Measurements from ENCODE around the gene THRB. TPM values are rescaled to one million over a fixed set of nuclear protein-coding genes. Genes with fewer than 3 reads are reported as not detected.

The THRB gene
- 31.4 TPM for polyA plus RNA-seq (ENCODE audit: insufficient read length)
- long read RNA-seq, donor 1, result 0 reads
- long read RNA-seq, donor 2, full-length matches to known transcripts, result 1 of 1 reads
- long read RNA-seq, donor 2, partial matches to known transcripts, result 0 of 1 reads
- long read RNA-seq, donor 2, other reads (novel, unspliced or antisense), result 0 of 1 reads
- long read RNA-seq, donor 3, result 0 reads
- long read RNA-seq, donor 4, result 0 reads
- long read RNA-seq, donor 5, full-length matches to known transcripts, result 1 of 1 reads
- long read RNA-seq, donor 5, partial matches to known transcripts, result 0 of 1 reads
- long read RNA-seq, donor 5, other reads (novel, unspliced or antisense), result 0 of 1 reads
- long read RNA-seq, donor 6, result 0 reads
- long read RNA-seq, donor 7, full-length matches to known transcripts, result 2 of 2 reads
- long read RNA-seq, donor 7, partial matches to known transcripts, result 0 of 2 reads
- long read RNA-seq, donor 7, other reads (novel, unspliced or antisense), result 0 of 2 reads
- long read RNA-seq, donor 8, full-length matches to known transcripts, result 1 of 1 reads
- long read RNA-seq, donor 8, partial matches to known transcripts, result 0 of 1 reads
- long read RNA-seq, donor 8, other reads (novel, unspliced or antisense), result 0 of 1 reads

GRCh38 chr3:24494618-24495325 is at the start of gene THRB:
Gene THRB, minus strand, starts transcription at chr3:24494850.
- peak; percentile 57 for DNase-seq

- DNase-seq, result no peak
Observed at GRCh38 chr3:24541935-24542334, 47.3 kb upstream of the THRB start.

DNA sequence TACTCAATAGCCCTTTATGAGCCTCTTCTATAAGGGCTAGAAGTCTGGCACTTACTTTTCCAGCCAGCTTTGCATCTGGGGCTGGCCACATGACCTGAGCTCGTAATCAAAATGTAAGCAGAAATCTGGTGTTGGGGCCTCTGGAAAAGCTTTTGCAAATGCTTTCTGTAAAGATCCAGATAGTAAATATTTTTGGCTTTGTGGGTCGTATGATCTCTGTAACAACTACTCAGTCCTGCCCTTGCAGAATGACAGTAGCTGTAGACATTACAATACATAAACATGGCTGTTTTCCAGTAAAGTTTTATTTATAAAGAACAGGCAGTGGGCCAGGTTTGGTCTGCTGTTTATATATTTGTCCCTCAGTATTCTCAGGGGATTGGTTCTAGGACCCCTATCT is 46.2 kb upstream of the THRB start:
- DNase-seq, result no peak

DNA sequence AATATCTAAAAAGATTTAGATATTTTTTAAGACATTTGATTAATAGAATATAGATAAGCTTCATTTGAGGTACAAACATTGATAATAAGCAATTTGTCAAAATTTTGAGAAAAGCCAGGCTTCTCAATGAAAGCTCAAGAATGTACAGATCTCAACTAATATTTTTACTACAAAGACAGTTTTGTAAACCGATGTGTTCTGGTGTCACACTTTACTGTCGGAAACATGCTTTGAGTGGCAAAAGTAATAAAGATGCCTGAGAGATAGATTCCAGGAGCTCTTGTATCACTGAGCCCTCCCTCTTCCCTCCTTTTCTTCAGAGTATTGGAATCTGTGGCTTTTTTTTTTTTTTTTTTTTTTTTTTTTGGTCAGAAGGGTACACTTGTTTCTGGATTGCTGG is 45.0 kb upstream of the THRB start:
- DNase-seq, result no peak

DNA sequence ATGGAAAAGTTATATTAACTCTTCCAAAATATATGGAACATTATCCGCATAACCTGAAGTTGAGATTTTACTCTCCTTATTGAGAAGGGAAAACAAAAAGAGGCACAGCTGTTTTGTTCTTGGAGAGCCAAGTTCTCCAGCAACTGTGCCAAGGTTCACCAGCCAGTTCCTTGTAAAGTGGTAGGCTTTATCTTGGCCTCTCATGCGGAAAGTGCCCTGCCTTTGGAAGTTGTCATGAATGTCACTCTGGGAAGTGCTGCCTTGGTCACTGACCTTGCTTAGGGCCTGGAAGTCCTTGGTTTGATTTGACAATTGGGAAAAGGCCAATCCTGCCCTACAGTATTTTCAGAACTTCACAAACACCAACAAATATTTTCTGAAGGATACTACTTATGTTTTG is 44.2 kb upstream of the THRB start:
- no peak for DNase-seq

- peak; percentile 63 for DNase-seq
Observed at GRCh38 chr3:24533561-24534193, 39.0 kb upstream of the THRB start.

DNA sequence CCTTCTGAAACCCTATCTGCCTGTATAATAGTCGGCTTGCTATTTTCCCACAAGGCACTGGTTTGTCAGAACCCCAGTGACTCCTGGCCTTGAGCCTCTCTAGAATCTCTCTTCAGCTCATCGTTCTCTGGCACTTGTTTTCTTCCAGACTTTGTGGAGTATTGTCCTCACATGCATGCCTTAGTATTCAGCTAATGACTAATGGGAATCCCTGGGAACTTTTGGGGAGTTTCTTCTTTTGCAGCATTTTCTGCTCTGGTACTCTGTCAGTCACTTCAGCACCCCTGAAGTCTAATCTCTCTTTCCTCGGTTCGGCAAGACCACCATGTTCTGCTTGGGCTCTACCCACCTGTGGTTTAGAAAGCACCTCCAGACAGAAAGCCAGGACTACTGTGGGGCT is 35.8 kb upstream of the THRB start:
- DNase-seq, result no peak

DNA sequence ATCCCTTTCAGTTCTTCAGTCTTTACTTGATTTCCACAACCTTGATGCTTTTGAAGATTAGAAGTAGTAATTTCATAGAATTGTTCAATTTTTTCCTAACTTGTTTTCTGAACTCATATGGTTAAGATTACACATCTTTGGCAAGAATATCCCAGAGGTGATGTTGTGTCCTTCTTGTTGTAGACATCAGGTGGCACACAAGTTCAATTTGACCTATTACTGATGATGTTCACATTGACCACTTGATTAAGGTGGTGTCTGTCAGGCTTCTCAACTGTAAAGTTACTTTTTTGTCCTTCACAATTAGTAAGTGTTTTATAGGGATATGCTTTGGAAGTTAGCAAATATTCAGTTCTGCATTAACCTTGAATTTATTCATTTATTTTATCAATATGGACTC is 34.6 kb upstream of the THRB start:
- no peak for DNase-seq

DNA sequence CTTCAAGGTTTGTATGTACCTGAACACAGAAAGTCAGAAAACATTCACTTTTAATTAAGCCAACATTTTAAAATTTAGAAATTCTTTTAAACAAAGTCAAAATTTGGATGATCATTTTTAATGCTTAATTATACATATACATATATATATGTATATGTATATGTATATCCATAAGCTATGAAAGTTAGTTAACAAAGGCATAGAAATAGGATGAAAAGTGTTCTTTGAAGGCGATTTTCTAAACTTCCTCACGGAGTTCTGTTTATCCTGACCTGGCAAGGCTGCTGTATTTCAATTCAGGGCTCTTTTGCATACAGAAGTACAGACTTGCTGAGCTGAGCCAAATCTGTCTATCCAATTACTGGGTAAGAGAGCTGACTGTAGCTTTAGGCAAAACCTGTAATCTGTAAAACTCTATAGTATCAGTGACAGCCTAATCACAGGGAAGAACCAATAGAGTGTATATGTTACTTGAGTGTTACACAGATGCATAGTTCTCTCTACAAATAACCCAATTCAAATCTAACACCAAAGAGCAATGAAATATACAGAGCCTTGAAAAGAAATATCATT is 32.1 kb upstream of the THRB start:
- DNase-seq, result no peak

DNA sequence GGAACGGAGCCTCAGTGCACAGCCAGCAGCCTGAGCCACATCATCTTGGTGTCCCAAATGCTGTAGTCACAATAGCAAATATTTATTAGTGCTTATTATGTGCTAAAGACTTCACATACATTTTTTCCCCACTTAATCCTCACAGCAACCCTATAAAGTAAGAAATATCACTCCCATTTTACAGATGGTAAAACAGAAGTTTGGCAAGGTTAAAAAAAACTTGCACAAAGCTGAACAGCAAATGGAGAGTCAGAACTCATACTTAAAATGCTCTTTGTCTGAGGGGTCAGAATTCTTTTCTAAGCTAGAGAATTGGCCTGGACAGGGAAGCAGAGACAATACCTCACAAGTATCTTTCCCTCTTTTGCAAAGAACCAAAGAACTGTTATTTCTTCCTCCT is 30.9 kb upstream of the THRB start:
- no peak for DNase-seq

GRCh38 chr3:24525022-24525421 is 30.4 kb upstream of the THRB start:
- no peak for DNase-seq

- DNase-seq, result no peak
Observed at GRCh38 chr3:24523988-24524727, 29.5 kb upstream of the THRB start.

DNA sequence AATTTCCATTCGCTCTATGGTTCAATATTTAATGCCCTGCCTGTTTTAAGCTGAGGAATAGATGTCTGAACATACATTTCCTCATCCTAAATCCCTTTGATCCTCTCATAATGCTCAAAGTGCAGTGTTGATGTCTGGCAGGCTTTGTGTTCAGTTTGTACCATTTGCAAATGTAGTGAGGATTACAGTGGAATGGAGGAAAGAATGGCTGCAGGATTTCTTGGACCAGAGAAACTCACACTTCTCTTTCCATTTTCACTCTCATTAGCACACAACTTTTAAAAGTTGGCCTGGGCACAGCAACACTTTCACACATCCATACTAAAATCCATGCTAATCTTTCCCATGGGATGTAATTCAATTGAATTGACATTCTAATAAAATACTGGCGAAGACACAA is 28.6 kb upstream of the THRB start:
- DNase-seq, result no peak

- DNase-seq, result peak; percentile 34
Observed at GRCh38 chr3:24522146-24522579, 27.5 kb upstream of the THRB start.

- peak; percentile 31 for DNase-seq
Observed at GRCh38 chr3:24521420-24522145, 26.9 kb upstream of the THRB start.

DNA sequence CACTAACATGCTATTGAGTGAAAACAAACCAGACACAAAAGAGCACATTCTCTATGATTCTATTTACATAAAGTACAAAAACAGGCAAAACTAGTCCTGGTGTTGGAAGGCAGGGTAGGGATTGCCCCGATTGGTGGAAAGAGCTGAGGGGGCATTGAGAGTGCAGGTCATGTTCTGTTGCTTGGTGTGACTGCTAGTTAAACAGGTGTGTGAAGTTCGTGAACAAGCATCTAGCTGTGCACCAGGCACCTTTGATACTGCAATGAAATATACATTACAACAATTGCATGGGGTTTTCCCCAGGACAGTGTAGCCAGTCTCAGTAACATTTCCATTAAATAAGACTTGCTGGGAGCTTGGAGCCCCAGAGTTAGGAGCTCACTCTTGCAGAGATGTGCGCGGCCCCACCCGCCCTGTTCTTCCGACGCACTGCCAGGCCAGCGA is 26.3 kb upstream of the THRB start:
- no peak for DNase-seq

DNA sequence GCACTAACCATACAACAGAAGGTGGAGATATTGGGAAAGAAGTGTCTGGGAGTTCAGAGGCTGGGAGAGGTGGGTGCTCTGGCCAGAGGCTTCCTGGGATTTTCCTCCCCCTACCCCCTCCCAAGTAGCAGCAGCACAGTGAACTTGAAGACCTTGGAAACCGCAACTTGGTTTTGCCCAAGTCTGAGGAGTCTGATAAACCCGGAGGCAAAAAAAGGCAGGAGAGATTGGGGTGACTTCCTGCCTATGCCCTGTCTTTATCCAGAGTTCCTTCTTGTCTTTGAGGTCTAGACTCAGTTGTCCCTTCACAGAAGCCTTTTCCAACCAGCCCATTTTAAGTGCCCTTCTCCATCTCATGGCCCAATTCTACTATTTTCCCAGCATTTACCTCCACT is 25.4 kb upstream of the THRB start:
- no peak for DNase-seq

DNA sequence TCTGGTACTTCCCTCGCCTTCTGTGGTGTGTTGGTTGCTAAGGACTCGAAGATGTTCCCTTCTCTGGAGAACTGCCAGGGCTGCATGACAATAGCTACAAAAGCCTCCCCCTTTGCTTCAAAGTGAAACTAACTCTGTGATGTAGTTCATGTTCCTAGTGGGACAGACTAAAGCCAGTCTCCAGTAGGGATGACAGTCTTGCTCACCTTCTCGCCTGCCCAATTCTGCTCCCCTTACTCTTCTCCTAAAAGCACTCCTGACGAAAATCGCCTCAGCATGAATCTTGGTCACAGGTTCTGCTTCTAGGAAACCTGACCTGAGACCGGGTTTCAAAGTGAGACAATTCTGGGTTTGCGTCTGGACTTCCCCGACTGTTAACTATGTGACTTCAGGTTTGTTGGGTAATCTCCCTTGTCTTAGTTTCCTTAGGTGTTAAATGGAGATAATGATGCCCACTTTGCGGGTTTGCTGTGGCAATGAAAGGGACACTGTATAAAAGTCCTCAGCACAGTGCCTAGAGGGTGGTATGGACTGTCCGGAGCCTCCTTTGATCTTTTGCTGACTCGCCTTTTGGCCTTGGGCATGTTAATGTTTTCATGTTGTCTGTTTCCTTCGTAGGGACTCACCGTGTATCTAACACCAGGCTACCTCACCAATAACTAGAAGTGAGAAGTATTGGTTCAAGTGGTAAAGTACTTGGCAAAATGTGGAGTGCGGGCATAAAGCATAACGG is 24.9 kb upstream of the THRB start:
- DNase-seq, result peak; percentile 60

DNA sequence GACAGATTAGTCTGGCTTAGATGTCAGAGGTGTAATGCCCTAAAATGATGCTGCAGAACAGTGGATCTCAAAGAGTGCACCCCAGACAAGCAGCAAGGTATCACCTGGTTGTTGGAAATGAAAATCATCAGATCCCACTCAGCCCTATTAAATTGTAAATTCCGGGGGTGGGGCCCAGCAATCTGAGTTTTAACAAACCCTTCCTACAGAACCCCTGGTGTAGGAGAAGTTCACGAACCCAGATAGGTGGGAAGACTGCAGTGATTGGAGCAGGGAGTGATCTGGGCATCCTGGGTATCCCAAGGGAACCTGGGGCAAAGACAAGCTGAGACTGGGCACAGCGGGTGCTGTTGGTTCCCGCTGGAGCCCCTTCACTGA is 24.3 kb upstream of the THRB start:
- no peak for DNase-seq

- no peak for DNase-seq
Observed at GRCh38 chr3:24514119-24514518, 19.5 kb upstream of the THRB start.
